SK-N-MC (cell line): ENCODE results near the gene ACSL6.

Experiments
- EZH2 ChIP-seq: fragments of 200-600 bp; sonication (generic); IDR thresholded peaks from one replicate; pipeline ENCODE4 v1.6.1; 2017; ENCODE audit warnings: antibody characterized with exemption
- POLR2AphosphoS5 ChIP-seq: IDR thresholded peaks from 2 replicates; pipeline ENCODE4 v1.6.1; 2012; ENCODE audit warnings: mild to moderate bottlenecking, low read depth, low read length, borderline replicate concordance

GRCh38 chr5:131957721-131958441 lies 53.6 kb downstream of the ACSL6 start:
- no peak for TF ChIP-seq POLR2AphosphoS5
- TF ChIP-seq EZH2 = no peak
